ENCODE data around the gene GYPC.

GYPC gene

DNA sequence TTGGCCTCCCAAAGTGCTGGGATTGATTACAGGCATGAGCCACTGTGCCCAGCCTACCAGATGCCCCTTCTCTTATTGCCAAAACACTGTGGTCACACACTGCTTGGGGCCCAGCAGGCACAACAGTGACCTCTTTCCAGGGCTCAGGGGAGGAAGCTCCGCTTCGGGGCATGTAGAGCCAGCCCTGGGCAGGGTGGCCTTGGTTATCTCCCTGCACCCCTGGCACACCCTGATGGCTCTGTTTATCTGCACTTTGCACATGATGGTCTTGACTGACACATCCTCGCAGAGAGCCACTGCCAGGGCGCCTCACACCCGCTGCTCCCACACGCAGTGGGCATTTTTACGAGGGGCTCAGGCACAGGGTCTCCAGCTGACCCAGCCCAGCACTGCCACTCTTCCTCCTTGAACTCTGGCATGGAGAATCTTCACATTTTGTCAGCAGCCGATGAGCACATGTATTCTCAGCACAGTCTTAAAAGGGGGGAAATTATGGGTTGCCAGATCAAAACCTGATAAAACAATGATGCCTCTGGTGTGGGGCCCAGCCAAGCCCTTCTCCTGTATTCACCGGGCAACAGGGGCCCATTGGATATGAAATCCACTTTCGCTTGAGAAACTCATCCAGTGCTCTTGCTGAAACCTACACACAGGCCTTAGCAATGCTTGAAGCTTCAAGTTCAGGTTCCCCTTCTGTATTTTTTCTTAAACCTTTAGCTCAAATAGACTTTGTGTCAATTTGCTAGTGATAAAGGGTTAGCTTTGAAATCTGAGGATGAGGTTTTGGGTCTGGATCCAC is 5.9 kb downstream of the GYPC start:
- no peak for DNase-seq (ENCODE audit: low read depth, low spot score)
- TF ChIP-seq SUZ12 (IDR thresholded peaks at IDR 0.05; ENCODE audit: extremely low read depth, insufficient read depth, insufficient read length) (no peak), ZNF274 (IDR thresholded peaks at IDR 0.05; ENCODE audit: low read depth, low read length) (no peak), YY1 (IDR thresholded peaks at IDR 0.05; ENCODE audit: insufficient read depth, insufficient read length) (no peak)
- Histone ChIP-seq H3K27me3 (ENCODE audit: insufficient read depth, insufficient read length) (no peaks in the 10 kb centered on the region), H3K4me1 (ENCODE audit: insufficient read depth, insufficient read length) (peaks cover 8% of the 10 kb centered on the region), H3K4me3 (ENCODE audit: insufficient read length, low read depth) (no peak overlapping the region), H3K36me3 (ENCODE audit: insufficient read depth, insufficient read length, low read length) (peaks cover 16% of the 10 kb centered on the region), H3K9ac (ENCODE audit: insufficient read length, low read depth) (no peak overlapping the region), H3K9me3 (ENCODE audit: insufficient read depth, low read length) (no peaks in the 10 kb centered on the region)

DNA sequence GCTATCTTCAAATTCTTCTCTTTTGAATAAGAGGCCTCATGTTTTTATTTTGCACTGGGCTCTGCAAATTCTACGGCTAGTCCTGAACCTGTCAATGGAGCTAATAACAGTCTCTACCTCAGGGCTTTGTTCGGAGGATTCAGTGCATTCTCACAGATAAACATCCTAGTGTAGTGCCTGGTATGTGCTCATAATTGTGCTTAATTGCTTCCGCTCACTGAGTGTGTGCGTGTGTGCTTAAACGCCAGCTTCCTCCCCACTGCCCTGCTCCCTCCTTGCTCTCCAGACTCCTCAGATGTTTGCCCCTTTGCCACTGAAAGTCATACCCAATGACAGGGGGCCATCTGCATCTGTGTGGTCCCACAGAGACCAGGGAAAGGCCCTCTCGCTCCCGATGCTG is 6.7 kb downstream of the GYPC start:
- H3K27me3 ChIP-seq (ENCODE audit: insufficient read depth, insufficient read length) = no peaks in the 10 kb centered on the region
- H3K4me3 ChIP-seq (ENCODE audit: insufficient read length, low read depth) = no peak overlapping the region
- no peak for DNase-seq (ENCODE audit: low read depth, low spot score)
- H3K36me3 ChIP-seq (ENCODE audit: insufficient read depth, insufficient read length, low read length) = peaks cover 16% of the 10 kb centered on the region
- TF ChIP-seq SUZ12 (IDR thresholded peaks at IDR 0.05; ENCODE audit: extremely low read depth, insufficient read depth, insufficient read length) = no peak
- TF ChIP-seq ZNF274 (IDR thresholded peaks at IDR 0.05; ENCODE audit: low read depth, low read length) = no peak
- TF ChIP-seq YY1 (IDR thresholded peaks at IDR 0.05; ENCODE audit: insufficient read depth, insufficient read length) = no peak
- H3K9ac ChIP-seq (ENCODE audit: insufficient read length, low read depth) = no peak overlapping the region
- no peaks in the 10 kb centered on the region for H3K9me3 ChIP-seq (ENCODE audit: insufficient read depth, low read length)
- peaks cover 8% of the 10 kb centered on the region for H3K4me1 ChIP-seq (ENCODE audit: insufficient read depth, insufficient read length)

DNA sequence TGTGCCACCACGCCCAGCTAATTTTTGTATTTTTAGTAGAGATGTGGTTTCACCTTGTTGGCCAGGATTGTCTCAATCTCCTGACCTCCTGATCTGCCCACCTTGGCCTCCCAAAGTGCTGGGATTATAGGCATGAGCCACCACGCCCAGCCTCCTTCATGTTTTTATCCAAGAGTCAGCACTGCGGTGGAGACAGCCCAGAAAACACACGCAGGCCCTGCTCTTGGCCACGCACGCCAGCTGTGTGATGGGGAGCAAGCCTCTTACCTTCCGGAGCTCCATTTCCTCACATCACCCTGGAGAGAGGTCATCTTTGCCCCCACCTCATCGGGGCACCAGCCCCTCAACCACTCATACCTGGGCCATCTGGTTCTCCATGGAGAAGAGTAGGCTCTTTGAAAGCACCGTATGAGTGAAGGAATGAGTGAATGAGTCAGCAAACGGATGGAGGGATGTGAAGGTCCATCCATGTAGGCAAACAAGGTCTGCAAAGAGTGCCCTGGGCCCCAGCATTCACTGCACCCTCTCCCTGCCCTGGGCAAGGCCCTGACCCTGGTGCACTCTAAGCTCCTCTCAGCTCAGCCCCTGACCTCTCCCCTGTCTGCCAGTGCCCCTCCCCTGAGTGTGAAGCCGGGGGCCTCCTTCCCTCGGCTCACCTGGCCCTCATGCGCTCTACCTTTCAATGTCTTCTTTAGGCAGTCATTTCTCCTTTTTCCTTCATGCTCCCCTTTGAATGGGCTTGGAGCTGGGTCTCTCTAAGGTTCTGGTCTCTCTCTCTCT is 7.4 kb downstream of the GYPC start:
- no peaks in the 10 kb centered on the region for H3K9me3 ChIP-seq (ENCODE audit: insufficient read depth, low read length)
- no peaks in the 10 kb centered on the region for H3K27me3 ChIP-seq (ENCODE audit: insufficient read depth, insufficient read length)

DNA sequence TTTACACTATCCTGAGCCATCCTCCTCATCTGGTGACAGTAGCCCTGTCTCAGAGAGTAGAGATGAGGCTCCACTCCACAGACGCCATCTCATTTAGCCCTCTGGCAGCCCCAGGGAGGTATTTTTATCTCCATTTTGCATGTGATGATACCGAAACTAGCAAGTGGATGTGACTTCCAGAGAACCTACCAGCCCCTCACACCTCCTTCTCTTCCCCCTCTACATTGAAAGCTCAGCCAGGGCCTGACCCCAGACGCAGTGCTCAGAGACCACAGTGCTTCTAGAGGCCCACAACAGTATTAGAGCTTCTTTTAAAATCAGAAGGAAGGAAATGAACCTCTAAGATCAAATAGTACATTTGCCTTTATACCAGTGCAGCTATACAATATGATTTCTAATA is 8.3 kb downstream of the GYPC start:
- H3K27me3 ChIP-seq (ENCODE audit: insufficient read depth, insufficient read length) = no peaks in the 10 kb centered on the region

More for the DNA sequence above, 7.4 kb downstream of the GYPC start:
- peaks cover 4% of the 10 kb centered on the region for H3K4me1 ChIP-seq (ENCODE audit: insufficient read depth, insufficient read length)
- H3K36me3 ChIP-seq (ENCODE audit: insufficient read depth, insufficient read length, low read length) = peaks cover 16% of the 10 kb centered on the region
- no peak for DNase-seq (ENCODE audit: low read depth, low spot score)
- TF ChIP-seq SUZ12 (IDR thresholded peaks at IDR 0.05; ENCODE audit: extremely low read depth, insufficient read depth, insufficient read length) (no peak), YY1 (IDR thresholded peaks at IDR 0.05; ENCODE audit: insufficient read depth, insufficient read length) (no peak), ZNF274 (IDR thresholded peaks at IDR 0.05; ENCODE audit: low read depth, low read length) (no peak)
- no peak overlapping the region for H3K4me3 ChIP-seq (ENCODE audit: insufficient read length, low read depth)
- no peak overlapping the region for H3K9ac ChIP-seq (ENCODE audit: insufficient read length, low read depth)

DNA sequence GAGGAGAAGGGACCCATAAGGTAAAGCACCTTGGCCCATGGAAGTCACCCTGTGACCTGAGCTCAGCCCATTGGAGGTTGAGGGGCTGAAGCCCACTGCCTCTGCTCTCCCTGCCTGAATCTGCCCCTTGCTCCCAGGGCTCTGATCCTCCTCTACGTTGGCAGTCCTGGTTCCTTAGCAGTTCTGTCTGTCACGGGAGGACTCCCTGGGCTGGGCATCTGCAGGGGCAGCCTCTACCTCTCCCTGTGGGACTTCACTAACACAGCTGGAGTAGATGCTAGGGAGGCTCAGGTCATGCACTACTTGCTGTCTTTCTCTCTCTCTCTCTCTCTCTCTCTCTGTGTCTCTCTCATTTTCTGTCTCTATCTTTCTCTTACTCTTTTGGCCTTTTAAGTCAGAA is 8.7 kb downstream of the GYPC start:
- Histone ChIP-seq H3K9me3 (ENCODE audit: insufficient read depth, low read length) (no peaks in the 10 kb centered on the region), H3K9ac (ENCODE audit: insufficient read length, low read depth) (no peak overlapping the region), H3K4me3 (ENCODE audit: insufficient read length, low read depth) (no peak overlapping the region), H3K4me1 (ENCODE audit: insufficient read depth, insufficient read length) (peaks cover 4% of the 10 kb centered on the region), H3K27me3 (ENCODE audit: insufficient read depth, insufficient read length) (no peaks in the 10 kb centered on the region), H3K36me3 (ENCODE audit: insufficient read depth, insufficient read length, low read length) (peaks cover 14% of the 10 kb centered on the region)
- TF ChIP-seq YY1 (IDR thresholded peaks at IDR 0.05; ENCODE audit: insufficient read depth, insufficient read length) = no peak
- no peak for TF ChIP-seq SUZ12 (IDR thresholded peaks at IDR 0.05; ENCODE audit: extremely low read depth, insufficient read depth, insufficient read length)
- no peak for TF ChIP-seq ZNF274 (IDR thresholded peaks at IDR 0.05; ENCODE audit: low read depth, low read length)
- DNase-seq (ENCODE audit: low read depth, low spot score) = no peak

More for the DNA sequence above, 8.3 kb downstream of the GYPC start:
- H3K9ac ChIP-seq (ENCODE audit: insufficient read length, low read depth) = no peak overlapping the region
- peaks cover 16% of the 10 kb centered on the region for H3K36me3 ChIP-seq (ENCODE audit: insufficient read depth, insufficient read length, low read length)
- no peak overlapping the region for H3K4me3 ChIP-seq (ENCODE audit: insufficient read length, low read depth)
- no peak for DNase-seq (ENCODE audit: low read depth, low spot score)
- TF ChIP-seq YY1 (IDR thresholded peaks at IDR 0.05; ENCODE audit: insufficient read depth, insufficient read length) = no peak
- TF ChIP-seq ZNF274 (IDR thresholded peaks at IDR 0.05; ENCODE audit: low read depth, low read length) = no peak
- TF ChIP-seq SUZ12 (IDR thresholded peaks at IDR 0.05; ENCODE audit: extremely low read depth, insufficient read depth, insufficient read length) = no peak
- H3K9me3 ChIP-seq (ENCODE audit: insufficient read depth, low read length) = no peaks in the 10 kb centered on the region
- H3K4me1 ChIP-seq (ENCODE audit: insufficient read depth, insufficient read length) = peaks cover 4% of the 10 kb centered on the region

DNA sequence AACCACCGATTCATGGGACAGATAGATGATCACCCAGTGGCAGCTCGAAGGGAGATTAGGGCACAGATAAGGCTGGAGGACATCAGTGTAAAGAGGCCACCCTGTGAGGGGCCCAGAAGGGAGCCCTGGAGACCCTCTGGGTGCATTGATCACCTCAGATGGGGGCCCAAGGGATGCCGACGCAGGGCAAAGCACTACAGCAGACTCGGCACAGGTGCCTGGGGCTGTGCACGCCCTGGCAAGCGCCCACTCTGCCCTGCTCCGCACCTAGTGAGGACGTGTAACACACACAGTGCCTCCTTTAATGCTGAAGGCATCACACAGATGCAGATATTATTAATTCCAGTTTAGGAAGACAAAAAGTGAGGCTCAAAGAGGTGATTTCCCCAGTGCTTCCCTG is 9.5 kb downstream of the GYPC start:
- no peak for TF ChIP-seq YY1 (IDR thresholded peaks at IDR 0.05; ENCODE audit: insufficient read depth, insufficient read length)
- no peak for TF ChIP-seq ZNF274 (IDR thresholded peaks at IDR 0.05; ENCODE audit: low read depth, low read length)
- H3K9me3 ChIP-seq (ENCODE audit: insufficient read depth, low read length) = no peaks in the 10 kb centered on the region
- no peaks in the 10 kb centered on the region for H3K4me1 ChIP-seq (ENCODE audit: insufficient read depth, insufficient read length)
- peaks cover 5% of the 10 kb centered on the region for H3K36me3 ChIP-seq (ENCODE audit: insufficient read depth, insufficient read length, low read length)
- H3K4me3 ChIP-seq (ENCODE audit: insufficient read length, low read depth) = no peak overlapping the region
- DNase-seq (ENCODE audit: low read depth, low spot score) = no peak
- no peaks in the 10 kb centered on the region for H3K27me3 ChIP-seq (ENCODE audit: insufficient read depth, insufficient read length)
- H3K9ac ChIP-seq (ENCODE audit: insufficient read length, low read depth) = no peak overlapping the region

DNA sequence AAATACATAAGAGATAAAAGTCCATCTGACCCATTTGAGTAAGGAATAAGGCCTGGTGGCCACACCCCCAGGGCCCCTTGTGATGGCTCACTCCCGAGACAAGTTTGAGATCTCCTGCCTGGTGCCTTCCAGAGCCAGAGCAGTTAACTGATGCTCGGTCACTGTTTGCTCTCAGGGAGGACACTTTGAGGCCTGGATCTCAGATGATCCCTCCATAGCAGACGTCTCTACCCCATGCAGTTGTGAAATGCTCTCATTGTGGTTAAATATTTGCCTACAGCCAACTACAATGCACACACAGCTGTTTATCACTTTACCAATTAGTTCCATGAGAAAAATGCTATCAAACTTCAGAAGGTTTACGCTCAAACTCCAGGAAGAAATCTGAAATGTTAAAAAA is 12.3 kb downstream of the GYPC start:
- no peaks in the 10 kb centered on the region for H3K9me3 ChIP-seq (ENCODE audit: insufficient read depth, low read length)
- no peak overlapping the region for H3K4me3 ChIP-seq (ENCODE audit: insufficient read length, low read depth)
- peaks cover 2% of the 10 kb centered on the region for H3K36me3 ChIP-seq (ENCODE audit: insufficient read depth, insufficient read length, low read length)
- no peak for DNase-seq (ENCODE audit: low read depth, low spot score)
- no peaks in the 10 kb centered on the region for H3K4me1 ChIP-seq (ENCODE audit: insufficient read depth, insufficient read length)
- H3K9ac ChIP-seq (ENCODE audit: insufficient read length, low read depth) = no peak overlapping the region
- no peak for TF ChIP-seq SUZ12 (IDR thresholded peaks at IDR 0.05; ENCODE audit: extremely low read depth, insufficient read depth, insufficient read length)
- no peak for TF ChIP-seq YY1 (IDR thresholded peaks at IDR 0.05; ENCODE audit: insufficient read depth, insufficient read length)
- TF ChIP-seq ZNF274 (IDR thresholded peaks at IDR 0.05; ENCODE audit: low read depth, low read length) = no peak
- H3K27me3 ChIP-seq (ENCODE audit: insufficient read depth, insufficient read length) = no peaks in the 10 kb centered on the region
